ENCODE data around the gene HDGFL2. TPM values are rescaled to one million over a fixed set of nuclear protein-coding genes. Genes with fewer than 3 reads are reported as not detected.

HDGFL2 gene
- total and polyA plus RNA-seq, 2 of the 8 experiments (the other 6 are each of a cell fraction or from before 2014, with no cell fraction given) = 31.1 to 106 TPM

- TF ChIP-seq JUN (IDR thresholded peaks at IDR 0.05; ENCODE audit: low read depth, low read length) (no peak), KDM4A (IDR thresholded peaks at IDR 0.05; ENCODE audit: low read depth, low read length, severe bottlenecking) (peak; percentile 23), PHF8 (conservative IDR thresholded peaks at IDR 0.05; ENCODE audit: low read depth, low read length) (0 out of 2 replicates have a peak, but pooled peaks have one; percentile 24), GABPA (IDR thresholded peaks at IDR 0.05; ENCODE audit: borderline replicate concordance, insufficient read depth, low read length) (peak; percentile 79; the same call in 1 of the 2 replicates), SP2 (IDR thresholded peaks at IDR 0.05; ENCODE audit: low read length) (peak; percentile 91), CEBPB (IDR thresholded peaks at IDR 0.05; ENCODE audit: low read depth, low read length) (no peak), E2F6 (IDR thresholded peaks at IDR 0.05) (peak; percentile 74), POU5F1 (IDR thresholded peaks at IDR 0.05; ENCODE audit: low read depth, low read length) (no peak), CHD2 (IDR thresholded peaks at IDR 0.05; ENCODE audit: low read length) (peak; percentile 96), SIX5 (IDR thresholded peaks at IDR 0.05; ENCODE audit: low read depth, low read length) (no peak), RFX5 (IDR thresholded peaks at IDR 0.05; ENCODE audit: borderline replicate concordance, low read depth, low read length) (no peak), FOSL1 (IDR thresholded peaks at IDR 0.05; ENCODE audit: insufficient read depth, low read depth, low read length) (no peak)
These were observed 509 bp upstream of the HDGFL2 start (continued) for GRCh38 chr19:4471403-4472173.
